ENCODE data around the gene TMEM132A.
A peak's percentile ranks its signal among the peaks of the same experiment; 100 is the strongest.
"Not testable (repeated sequence)": the region's sequence is repeated elsewhere in the genome, so short reads cannot be mapped to it uniquely, and the experiment has no call there.

The TMEM132A gene

DNA sequence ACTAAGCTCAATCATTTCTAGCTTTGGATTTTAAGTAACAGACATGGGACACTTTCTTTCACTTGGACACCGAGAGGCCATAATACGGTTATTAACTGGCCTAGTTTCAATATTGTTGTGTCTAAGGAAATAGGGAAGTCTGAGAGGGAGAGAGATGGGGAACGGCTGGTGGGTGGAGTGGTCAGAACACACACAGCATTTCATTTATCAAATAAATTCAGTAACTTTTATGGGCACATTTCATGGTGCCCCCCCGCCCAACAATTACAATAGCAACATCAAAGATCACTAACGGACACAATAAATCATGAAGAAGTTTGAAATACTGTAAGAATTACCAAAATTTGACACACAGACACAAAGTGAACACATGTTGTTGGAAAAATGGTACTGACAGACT, 28.6 kb upstream of the TMEM132A start:
- peak overlapping the region; percentile 44 for H3K4me3 Mint-ChIP-seq
- no peaks in the 10 kb centered on the region for H3K27me3 Mint-ChIP-seq
- H3K27ac Mint-ChIP-seq, result peak overlapping the region; percentile 86
- no peaks in the 10 kb centered on the region for H3K9me3 Mint-ChIP-seq
- intact Hi-C loops (cut with micrococcal nuclease), result no loop called here
- peaks cover 95% of the 10 kb centered on the region for H3K36me3 Mint-ChIP-seq (ENCODE audit: low read depth)
- peaks cover 33% of the 10 kb centered on the region for H3K4me1 Mint-ChIP-seq (ENCODE audit: low read depth)

DNA sequence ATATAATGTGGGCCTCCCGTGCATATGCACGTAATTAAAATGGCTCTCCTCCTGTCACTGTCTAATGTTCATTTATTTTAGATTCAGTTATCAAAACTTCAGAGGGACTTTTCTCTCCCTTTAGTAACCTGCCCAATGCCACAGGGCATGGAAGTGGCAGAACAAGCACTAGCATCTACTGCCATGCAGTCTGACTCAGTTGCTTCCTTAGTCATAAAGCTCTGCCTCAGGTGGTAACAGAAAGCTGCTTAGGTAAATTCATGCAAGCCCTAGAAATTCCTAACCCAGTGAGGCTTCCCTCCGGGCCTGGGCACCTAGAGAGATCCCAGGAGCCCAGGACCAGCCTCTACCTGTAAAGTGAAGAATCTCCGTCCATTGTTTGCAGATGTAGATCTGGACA, 26.8 kb upstream of the TMEM132A start:
- peaks cover 93% of the 10 kb centered on the region for H3K36me3 Mint-ChIP-seq (ENCODE audit: low read depth)
- H3K9me3 Mint-ChIP-seq, result no peaks in the 10 kb centered on the region
- H3K4me1 Mint-ChIP-seq (ENCODE audit: low read depth), result peaks cover 25% of the 10 kb centered on the region
- no peaks in the 10 kb centered on the region for H3K27me3 Mint-ChIP-seq
- H3K4me3 Mint-ChIP-seq, result no peak overlapping the region
- H3K27ac Mint-ChIP-seq, result peak overlapping the region; percentile 38
- intact Hi-C loops (cut with micrococcal nuclease), result no loop called here

DNA sequence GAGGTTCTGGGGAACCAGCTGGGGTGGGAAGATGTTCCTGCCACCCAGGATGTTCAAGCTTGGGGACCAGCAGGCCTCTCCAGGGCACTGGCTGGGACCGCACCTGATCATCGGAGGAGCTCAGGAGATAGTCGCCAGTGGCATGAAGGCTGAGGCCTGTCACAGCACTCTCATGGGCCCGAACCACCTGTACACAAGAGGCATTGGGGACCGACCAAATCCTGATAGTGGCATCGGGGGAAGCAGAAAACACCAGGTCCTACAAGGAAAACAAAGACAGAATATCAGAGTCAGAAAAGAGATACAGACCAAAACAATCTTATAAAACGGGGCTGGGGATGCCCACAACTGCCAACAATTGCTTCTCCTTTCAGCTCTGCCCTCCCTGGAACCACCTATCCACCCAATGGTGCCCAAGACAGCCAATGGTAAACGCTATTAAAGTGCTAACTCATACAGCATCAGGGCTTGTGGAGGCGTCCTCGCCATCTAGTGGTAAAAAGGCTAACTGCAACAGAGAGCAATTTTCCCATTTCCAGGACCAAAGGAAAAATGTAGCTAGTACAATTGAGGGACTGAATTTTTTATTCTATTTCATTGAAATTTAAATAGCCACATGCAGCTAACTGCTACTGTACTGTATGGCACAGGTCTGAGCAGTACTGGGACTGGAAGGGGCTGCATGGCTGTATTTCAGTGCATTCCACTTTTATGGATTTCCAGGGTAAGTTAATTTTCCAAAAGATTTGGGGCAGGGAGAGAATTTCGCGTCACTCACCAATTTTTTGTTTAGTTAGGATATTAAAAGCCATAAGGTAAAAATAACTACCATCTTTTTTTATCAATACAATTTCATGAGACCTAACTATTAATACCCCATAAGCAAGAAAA, 25.0 kb upstream of the TMEM132A start:
- Mint-ChIP-seq H3K27me3 (no peaks in the 10 kb centered on the region), H3K27ac (peak overlapping the region; percentile 38), H3K4me3 (no peak overlapping the region), H3K36me3 (ENCODE audit: low read depth) (peaks cover 92% of the 10 kb centered on the region), H3K4me1 (ENCODE audit: low read depth) (peaks cover 34% of the 10 kb centered on the region), H3K9me3 (no peaks in the 10 kb centered on the region)
- intact Hi-C loops (cut with micrococcal nuclease), result loop anchor here (2.0 kb wide), 1 partner anchor 68 kb away; no protein-coding TSS in a partner anchor

DNA sequence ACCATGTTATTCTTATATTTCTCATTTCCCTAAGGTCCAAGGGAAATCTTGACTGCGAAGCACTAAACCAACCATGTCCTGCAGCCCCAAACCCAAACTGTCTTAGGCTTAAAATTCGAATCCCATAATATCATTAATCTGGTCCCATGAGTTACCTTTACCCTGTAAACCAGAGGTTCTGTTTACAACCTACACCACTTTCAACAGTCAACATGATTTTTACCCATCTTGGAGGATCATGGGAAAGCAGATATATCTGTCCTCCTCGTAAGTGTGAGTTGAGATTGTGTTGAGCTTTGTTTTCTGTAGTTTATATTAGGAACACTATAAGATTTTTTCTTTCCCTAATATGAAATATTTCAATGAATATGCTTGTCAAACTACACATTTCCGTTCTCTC, 24.3 kb upstream of the TMEM132A start:
- H3K4me1 Mint-ChIP-seq (ENCODE audit: low read depth), result peaks cover 39% of the 10 kb centered on the region
- peaks cover 85% of the 10 kb centered on the region for H3K36me3 Mint-ChIP-seq (ENCODE audit: low read depth)
- H3K27me3 Mint-ChIP-seq, result no peaks in the 10 kb centered on the region
- intact Hi-C loops (cut with micrococcal nuclease), result loop anchor here (2.0 kb wide), 1 partner anchor 69 kb away; no protein-coding TSS in a partner anchor
- no peaks in the 10 kb centered on the region for H3K9me3 Mint-ChIP-seq
- no peak overlapping the region for H3K4me3 Mint-ChIP-seq
- no peak overlapping the region for H3K27ac Mint-ChIP-seq

DNA sequence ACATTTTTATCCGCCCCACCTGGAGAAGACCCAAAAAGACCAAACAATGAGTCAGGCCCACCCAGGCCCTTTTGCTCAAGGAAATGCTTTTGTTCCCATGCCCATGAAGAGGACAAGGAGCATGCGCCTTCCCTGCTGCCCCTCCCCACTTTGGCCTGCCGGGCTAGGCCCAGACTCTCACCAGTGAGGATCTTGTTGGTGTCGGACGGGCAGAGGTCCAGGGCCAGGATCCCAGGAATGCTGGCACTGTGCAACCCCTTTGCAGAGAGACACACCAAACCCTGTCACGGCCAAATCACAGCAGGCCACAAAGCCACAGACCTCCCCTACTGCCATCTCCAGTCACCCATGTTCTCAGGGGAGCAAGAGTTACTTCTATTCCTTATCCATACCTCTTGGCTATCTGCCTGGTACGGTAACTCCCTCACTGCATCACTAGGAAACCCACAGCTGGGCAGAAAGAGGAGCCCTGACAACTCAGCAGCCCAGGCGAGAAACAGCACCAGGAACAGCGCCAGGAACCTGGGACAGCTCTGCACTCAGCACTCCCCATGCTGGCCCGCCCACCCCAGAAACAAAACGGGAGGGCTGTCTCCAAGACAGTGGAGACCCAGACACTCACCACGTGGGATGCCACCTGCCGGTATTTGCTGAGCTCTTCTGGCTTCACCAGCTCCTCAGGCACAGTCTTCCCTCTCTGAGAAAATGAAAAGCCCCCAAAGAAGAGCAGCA, 23.4 kb upstream of the TMEM132A start:
- intact Hi-C loops (cut with micrococcal nuclease), result no loop called here
- Mint-ChIP-seq H3K27ac (no peak overlapping the region), H3K4me1 (ENCODE audit: low read depth) (peaks cover 38% of the 10 kb centered on the region), H3K4me3 (no peak overlapping the region), H3K36me3 (ENCODE audit: low read depth) (peaks cover 76% of the 10 kb centered on the region), H3K27me3 (no peaks in the 10 kb centered on the region), H3K9me3 (no peaks in the 10 kb centered on the region)

DNA sequence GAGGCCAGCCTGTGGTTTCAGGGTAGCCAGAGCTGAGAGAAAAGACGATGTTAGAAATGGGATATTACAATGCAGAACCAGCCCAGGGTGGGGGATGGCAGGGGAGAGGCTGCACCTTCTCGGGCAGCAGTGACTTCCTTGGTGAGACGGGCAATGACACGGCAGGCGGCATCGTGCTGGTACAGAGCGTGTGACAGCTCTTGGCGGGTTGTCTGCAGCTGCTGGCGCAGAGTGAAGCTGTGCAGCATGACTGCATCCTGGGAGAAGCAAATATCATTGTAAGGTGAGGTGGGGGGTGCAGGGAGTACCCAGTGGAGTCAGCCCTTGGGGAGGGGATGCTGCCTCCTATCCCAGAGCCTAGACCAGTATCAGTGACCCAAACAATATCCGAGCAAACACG, 21.6 kb upstream of the TMEM132A start:
- Mint-ChIP-seq H3K27ac (no peak overlapping the region), H3K36me3 (ENCODE audit: low read depth) (peaks cover 68% of the 10 kb centered on the region), H3K4me1 (ENCODE audit: low read depth) (peaks cover 43% of the 10 kb centered on the region), H3K4me3 (no peak overlapping the region), H3K9me3 (no peaks in the 10 kb centered on the region), H3K27me3 (no peaks in the 10 kb centered on the region)
- intact Hi-C loops (cut with micrococcal nuclease), result no loop called here

DNA sequence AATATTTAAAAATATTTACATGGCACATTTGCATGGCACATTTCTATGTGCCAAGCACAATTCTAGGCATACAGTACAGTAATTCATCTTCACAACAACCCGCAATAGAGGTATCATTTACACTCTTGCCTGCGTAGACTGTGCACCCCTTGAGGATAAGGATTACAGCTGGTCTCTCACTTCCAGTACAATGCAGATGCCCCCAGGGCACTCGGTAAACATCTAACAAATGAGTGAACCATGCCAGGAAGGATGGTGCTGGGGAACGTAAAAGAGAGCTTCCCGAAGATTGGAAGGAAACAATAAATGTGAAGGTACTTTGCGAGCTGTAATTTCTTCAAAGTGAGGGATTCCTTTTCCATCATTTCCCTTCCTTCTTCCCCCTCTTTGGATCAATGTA, 19.2 kb upstream of the TMEM132A start:
- peaks cover 17% of the 10 kb centered on the region for H3K9me3 Mint-ChIP-seq
- H3K27ac Mint-ChIP-seq, result peak overlapping the region; percentile 91
- peaks cover 56% of the 10 kb centered on the region for H3K36me3 Mint-ChIP-seq (ENCODE audit: low read depth)
- peaks cover 62% of the 10 kb centered on the region for H3K4me1 Mint-ChIP-seq (ENCODE audit: low read depth)
- peak overlapping the region; percentile 96 for H3K4me3 Mint-ChIP-seq
- H3K27me3 Mint-ChIP-seq, result no peaks in the 10 kb centered on the region
- intact Hi-C loops (cut with micrococcal nuclease), result no loop called here

DNA sequence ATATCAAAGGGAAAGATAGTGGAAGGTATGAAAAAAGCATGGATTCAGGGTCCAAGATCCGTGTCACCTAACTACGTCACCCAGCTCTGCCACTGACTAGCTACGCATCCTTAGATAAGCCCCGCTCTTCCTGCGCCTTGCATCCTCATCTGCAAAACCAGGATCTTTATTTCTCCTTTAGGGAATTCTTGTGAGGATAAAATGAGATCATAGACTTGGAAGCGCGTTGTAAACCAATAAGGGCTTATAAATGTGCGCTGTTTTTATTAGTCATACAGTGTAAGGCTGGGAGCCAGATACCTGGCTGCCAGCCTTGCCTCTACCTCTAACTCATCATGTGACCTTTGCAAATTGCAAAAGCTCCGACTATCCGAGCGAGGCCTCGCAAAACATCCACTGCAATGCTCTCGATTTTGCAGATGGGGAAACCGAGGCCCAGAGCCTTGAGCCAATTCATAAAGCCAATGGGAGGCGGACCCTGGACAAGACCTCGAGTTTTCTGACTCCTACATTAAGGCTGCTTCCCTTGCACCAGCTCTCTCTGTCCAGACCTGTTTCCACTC, 18.6 kb upstream of the TMEM132A start:
- peaks cover 68% of the 10 kb centered on the region for H3K4me1 Mint-ChIP-seq (ENCODE audit: low read depth)
- H3K27ac Mint-ChIP-seq, result peak overlapping the region; percentile 91
- peaks cover 50% of the 10 kb centered on the region for H3K36me3 Mint-ChIP-seq (ENCODE audit: low read depth)
- intact Hi-C loops (cut with micrococcal nuclease), result no loop called here
- no peaks in the 10 kb centered on the region for H3K27me3 Mint-ChIP-seq
- H3K9me3 Mint-ChIP-seq, result peaks cover 17% of the 10 kb centered on the region
- H3K4me3 Mint-ChIP-seq, result peak overlapping the region; percentile 96

DNA sequence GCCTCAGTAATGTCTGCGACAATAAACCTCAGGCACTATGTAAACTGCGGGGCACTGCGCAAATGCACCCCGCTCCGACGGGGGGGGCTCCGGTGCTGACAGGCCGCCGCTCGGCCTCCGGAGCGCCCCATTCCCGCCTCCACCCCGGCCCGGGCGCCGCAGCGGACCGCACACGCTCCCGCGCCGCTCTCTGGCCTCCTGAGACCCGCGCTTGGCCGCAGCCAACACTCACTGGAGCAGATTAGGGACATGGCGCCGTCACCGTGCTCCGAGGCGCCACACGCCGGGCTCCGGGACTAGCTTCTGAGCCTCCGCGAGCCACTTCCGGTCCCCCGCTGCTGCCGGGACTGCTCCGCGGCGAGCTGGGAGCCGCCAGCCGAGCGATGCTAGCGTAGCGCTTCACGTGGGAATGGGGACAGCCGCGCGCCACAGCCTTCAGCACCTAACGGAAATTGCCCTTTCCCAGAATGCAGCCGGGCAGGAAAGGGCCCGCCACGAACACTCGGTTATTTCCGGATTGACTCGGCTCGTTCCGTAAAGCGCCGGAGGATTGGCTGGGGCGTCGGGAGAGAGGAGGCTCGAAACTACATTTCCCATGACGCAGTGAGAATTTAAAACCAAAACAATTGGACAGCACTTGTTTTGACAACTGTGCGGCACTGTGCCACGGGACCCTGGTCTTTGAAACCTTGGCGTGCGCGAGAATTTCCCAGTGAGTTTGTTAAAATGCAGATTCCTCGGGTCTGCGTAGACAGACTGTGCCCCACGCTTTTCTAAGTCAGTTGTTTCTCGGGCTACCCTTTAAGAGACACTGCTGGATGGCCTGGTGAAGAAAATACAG, 17.9 kb upstream of the TMEM132A start, which contains the start of gene PRPF19:
Gene PRPF19 (minus strand): TSS at position 454 of the 841 bp plus-strand sequence. CDS start 203 bp downstream, at position 251.
- H3K36me3 Mint-ChIP-seq (ENCODE audit: low read depth), result peaks cover 43% of the 10 kb centered on the region
- intact Hi-C loops (cut with micrococcal nuclease), result no loop called here
- peak within 1 kb of the TSS; percentile 96 for H3K4me3 Mint-ChIP-seq
- H3K4me1 Mint-ChIP-seq (ENCODE audit: low read depth), result peaks cover 75% of the 10 kb centered on the region
- no peaks in the 10 kb centered on the region for H3K27me3 Mint-ChIP-seq
- peak within 1 kb of the TSS; percentile 91 for H3K27ac Mint-ChIP-seq
- peaks cover 17% of the 10 kb centered on the region for H3K9me3 Mint-ChIP-seq

DNA sequence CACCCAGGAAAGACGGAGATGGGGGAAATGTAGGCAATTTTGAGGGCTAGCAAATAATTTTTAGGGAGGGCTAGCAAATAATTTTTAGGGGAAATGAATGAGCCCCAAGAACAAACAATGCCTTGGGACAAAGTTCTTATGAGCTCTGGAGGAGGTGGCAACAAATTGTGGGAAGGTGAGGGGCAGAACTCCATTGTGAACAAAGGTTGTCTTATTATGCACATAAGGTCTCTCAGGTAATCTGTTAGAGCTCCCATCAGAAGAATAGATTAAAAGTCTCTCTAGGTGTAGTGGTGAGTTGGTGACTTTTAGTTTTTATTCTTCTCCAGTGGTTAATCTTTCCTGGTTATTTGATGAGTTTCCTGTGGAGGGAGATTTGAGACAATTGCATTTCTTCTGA, 15.5 kb upstream of the TMEM132A start:
- H3K27ac Mint-ChIP-seq, result peak overlapping the region; percentile 91
- intact Hi-C loops (cut with micrococcal nuclease), result no loop called here
- peaks cover 17% of the 10 kb centered on the region for H3K9me3 Mint-ChIP-seq
- H3K4me1 Mint-ChIP-seq (ENCODE audit: low read depth), result peaks cover 87% of the 10 kb centered on the region
- H3K36me3 Mint-ChIP-seq (ENCODE audit: low read depth), result peaks cover 23% of the 10 kb centered on the region
- no peak overlapping the region for H3K4me3 Mint-ChIP-seq
- no peaks in the 10 kb centered on the region for H3K27me3 Mint-ChIP-seq

DNA sequence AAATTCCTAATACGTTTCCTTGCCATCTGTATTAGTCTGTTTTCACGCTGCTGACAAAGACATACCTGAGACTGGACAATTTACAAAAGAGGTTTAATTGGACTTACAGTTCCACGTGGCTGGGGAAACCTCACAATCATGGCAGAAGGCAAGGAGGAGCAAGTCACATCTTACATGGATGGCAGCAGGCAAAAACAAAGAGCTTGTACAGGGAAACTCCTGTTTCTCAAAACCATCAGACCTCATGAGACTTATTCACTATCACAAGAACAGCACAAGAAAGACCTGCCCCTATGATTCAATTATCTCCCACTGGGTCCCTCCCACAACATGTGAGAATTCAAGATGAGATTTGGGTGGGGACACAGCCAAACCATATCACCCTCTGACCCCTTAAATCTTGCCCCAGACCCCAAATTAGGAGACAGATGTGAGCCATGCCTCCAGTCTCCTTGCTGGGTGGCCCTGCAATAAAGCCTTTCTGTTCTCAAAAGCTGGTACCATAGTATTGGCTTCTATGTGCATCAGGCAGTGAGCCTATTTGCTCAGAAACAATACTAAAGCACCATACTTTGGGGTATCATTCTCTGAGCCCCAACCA, 14.5 kb upstream of the TMEM132A start:
- peaks cover 85% of the 10 kb centered on the region for H3K4me1 Mint-ChIP-seq (ENCODE audit: low read depth)
- H3K36me3 Mint-ChIP-seq (ENCODE audit: low read depth), result peaks cover 27% of the 10 kb centered on the region
- peaks cover 17% of the 10 kb centered on the region for H3K9me3 Mint-ChIP-seq
- intact Hi-C loops (cut with micrococcal nuclease), result loop anchor here (5.0 kb wide), 1 partner anchor 43 kb away; the partner anchor contains the start of gene SLC15A3
- peak overlapping the region; percentile 91 for H3K27ac Mint-ChIP-seq
- not testable (repeated sequence) for H3K4me3 Mint-ChIP-seq, H3K27me3 Mint-ChIP-seq

DNA sequence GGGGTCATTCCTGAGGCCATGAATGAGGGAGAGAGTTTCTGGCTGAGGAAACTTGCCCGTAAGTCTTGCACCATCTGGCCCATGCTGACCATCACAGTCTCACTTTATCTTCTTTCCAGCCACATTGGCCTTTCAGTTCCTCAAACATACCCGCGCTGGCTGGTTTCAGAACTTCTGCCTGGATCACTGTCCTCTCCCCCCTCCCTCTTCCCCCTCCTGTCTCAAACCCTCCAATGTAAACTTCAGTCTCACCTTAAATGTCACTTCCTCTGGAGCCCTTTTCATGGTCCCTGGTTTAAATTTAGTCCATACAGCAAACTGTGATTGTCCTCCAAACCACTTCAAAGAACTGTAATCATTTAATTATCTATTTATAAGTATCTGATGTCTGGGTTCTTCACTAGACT, 14.0 kb upstream of the TMEM132A start:
- peaks cover 27% of the 10 kb centered on the region for H3K36me3 Mint-ChIP-seq (ENCODE audit: low read depth)
- H3K27ac Mint-ChIP-seq, result peak overlapping the region; percentile 91
- no peaks in the 10 kb centered on the region for H3K27me3 Mint-ChIP-seq
- H3K4me3 Mint-ChIP-seq, result no peak overlapping the region
- H3K9me3 Mint-ChIP-seq, result peaks cover 17% of the 10 kb centered on the region
- intact Hi-C loops (cut with micrococcal nuclease), result loop anchor here (5.0 kb wide), 1 partner anchor 42 kb away; the partner anchor contains the start of gene SLC15A3
- peaks cover 83% of the 10 kb centered on the region for H3K4me1 Mint-ChIP-seq (ENCODE audit: low read depth)
